H9 (cell line): ENCODE results near the gene ATRN. TPM values are rescaled to one million over a fixed set of nuclear protein-coding genes. Genes with fewer than 3 reads are reported as not detected.
A peak's percentile ranks its signal among the peaks of the same experiment; 100 is the strongest.

Source experiments
- DNase-seq: peaks from one replicate; pipeline ENCODE4 v3.0.0-alpha.2; 2017
- H2AFZ ChIP-seq: one replicate; pipeline ENCODE4 v1.6.1; 2013; ENCODE audit warnings: mild to moderate bottlenecking, low read length, control low read depth, moderate library complexity
- H2AK5ac ChIP-seq: 2 replicates; pipeline ENCODE4 v1.6.1; 2013; ENCODE audit warnings: low read length, control low read depth, mixed read lengths; ENCODE audit not compliant: insufficient read length
- H2BK120ac ChIP-seq: one replicate; pipeline ENCODE4 v1.6.1; 2013; ENCODE audit warnings: low read depth, mild to moderate bottlenecking, low read length, control low read depth, inconsistent platforms; ENCODE audit not compliant: poor library complexity, severe bottlenecking
- H2BK12ac ChIP-seq: 2 replicates; pipeline ENCODE4 v1.6.1; 2013; ENCODE audit warnings: low read length, control low read depth, mixed read lengths, low read depth; ENCODE audit not compliant: insufficient read length
- H2BK15ac ChIP-seq: 2 replicates; pipeline ENCODE4 v1.6.1; 2013; ENCODE audit warnings: low read depth, low read length, control low read depth
- H2BK20ac ChIP-seq: one replicate; pipeline ENCODE4 v1.6.1; 2013; ENCODE audit warnings: low read depth, mild to moderate bottlenecking, low read length, control low read depth, inconsistent platforms; ENCODE audit not compliant: poor library complexity, severe bottlenecking
- H2BK5ac ChIP-seq: 2 replicates; pipeline ENCODE4 v1.6.1; 2013; ENCODE audit warnings: low read length, control low read depth, mixed read lengths; ENCODE audit not compliant: insufficient read length
- H3K14ac ChIP-seq: 2 replicates; pipeline ENCODE4 v1.6.1; 2013; ENCODE audit warnings: low read length, control low read depth; ENCODE audit not compliant: insufficient read depth
- H3K18ac ChIP-seq: 2 replicates; pipeline ENCODE4 v1.6.1; 2013; ENCODE audit warnings: low read depth, mild to moderate bottlenecking, mixed read lengths, low read length, control low read depth; ENCODE audit not compliant: insufficient read length
- H3K23ac ChIP-seq: 2 replicates; pipeline ENCODE4 v1.6.1; 2013; ENCODE audit warnings: low read length, control low read depth, mixed read lengths, low read depth; ENCODE audit not compliant: insufficient read length
- H3K23me2 ChIP-seq: 2 replicates; pipeline ENCODE4 v1.6.1; 2013; ENCODE audit warnings: low read depth, mild to moderate bottlenecking, mixed read lengths, low read length, control low read depth; ENCODE audit not compliant: insufficient read length, poor library complexity, severe bottlenecking
- H3K27ac ChIP-seq: 2 replicates; pipeline ENCODE4 v1.5.1; 2013; ENCODE audit warnings: low read length, control low read depth, mixed read lengths, low read depth; ENCODE audit not compliant: insufficient read length
- H3K27me3 ChIP-seq: 2 replicates; pipeline ENCODE4 v1.6.1; 2013; ENCODE audit warnings: low read length, control low read depth, inconsistent platforms; ENCODE audit not compliant: insufficient read depth
- H3K4ac ChIP-seq: 2 replicates; pipeline ENCODE4 v1.6.1; 2013; ENCODE audit warnings: low read depth, mild to moderate bottlenecking, control low read depth, inconsistent platforms, low read length, moderate library complexity
- H3K4me1 ChIP-seq: 2 replicates; pipeline ENCODE4 v1.6.1; 2013; ENCODE audit warnings: low read length, control low read depth, inconsistent platforms; ENCODE audit not compliant: insufficient read depth
- H3K4me2 ChIP-seq: 2 replicates; pipeline ENCODE4 v1.6.1; 2013; ENCODE audit warnings: low read length, control low read depth, mixed read lengths; ENCODE audit not compliant: insufficient read length, insufficient read depth
- H3K56ac ChIP-seq: 2 replicates; pipeline ENCODE4 v1.6.1; 2013; ENCODE audit warnings: low read depth, mild to moderate bottlenecking, mixed read lengths, low read length, control low read depth; ENCODE audit not compliant: insufficient read length
- H3K79me1 ChIP-seq: 2 replicates; pipeline ENCODE4 v1.6.1; 2013; ENCODE audit warnings: low read depth, mild to moderate bottlenecking, moderate library complexity, low read length, control low read depth, inconsistent platforms; ENCODE audit not compliant: insufficient read depth, poor library complexity, severe bottlenecking
- H3K79me2 ChIP-seq: 2 replicates; pipeline ENCODE4 v1.6.1; 2013; ENCODE audit warnings: low read length, control low read depth, inconsistent platforms; ENCODE audit not compliant: insufficient read depth
- H3K9ac ChIP-seq: 2 replicates; pipeline ENCODE4 v1.6.1; 2013; ENCODE audit warnings: low read length, control low read depth, mixed read lengths; ENCODE audit not compliant: insufficient read length; ENCODE audit errors: extremely low read depth
- H3K9me3 ChIP-seq: one replicate; pipeline ENCODE4 v1.6.1; 2013; ENCODE audit warnings: low read depth, low read length, inconsistent platforms; ENCODE audit not compliant: control insufficient read depth
- H3T11ph ChIP-seq: one replicate; pipeline ENCODE4 v1.6.1; 2013; ENCODE audit warnings: mild to moderate bottlenecking, low read length, control low read depth, inconsistent platforms
- H4K20me1 ChIP-seq: one replicate; pipeline ENCODE4 v1.6.1; 2013; ENCODE audit not compliant: control insufficient read depth, insufficient read length, insufficient read depth
- H4K5ac ChIP-seq: 2 replicates; pipeline ENCODE4 v1.6.1; 2013; ENCODE audit warnings: low read depth, mild to moderate bottlenecking, mixed read lengths, low read length, control low read depth; ENCODE audit not compliant: insufficient read length
- H4K8ac ChIP-seq: replicated peaks from 2 replicates; pipeline ENCODE4 v1.6.1; 2013; ENCODE audit warnings: low read length, control low read depth, mixed read lengths, low read depth; ENCODE audit not compliant: insufficient read length
- H4K91ac ChIP-seq: 2 replicates; pipeline ENCODE4 v1.6.1; 2013; ENCODE audit warnings: low read depth, mild to moderate bottlenecking, moderate library complexity, mixed read lengths, low read length, control low read depth; ENCODE audit not compliant: insufficient read length
- H3K27ac Mint-ChIP-seq, 3 experiments: 2 replicates in 2 of 3; 3 replicates in 1 of 3; pipeline ENCODE4 v1.8.0; 2020 to 2021; ENCODE audit warnings: mixed read lengths in 3 of 3, mild to moderate bottlenecking in 1 of 3, moderate library complexity in 1 of 3
- H3K27me3 Mint-ChIP-seq: 2 replicates; pipeline ENCODE4 v1.8.0; 2021; ENCODE audit warnings: low read depth, mild to moderate bottlenecking, moderate library complexity, mixed read lengths
- H3K36me3 Mint-ChIP-seq, 3 experiments: 2 replicates in 2 of 3; 3 replicates in 1 of 3; pipeline ENCODE4 v1.8.0; 2020 to 2021; ENCODE audit warnings: low read depth in 3 of 3, mixed read lengths in 3 of 3; ENCODE audit not compliant: insufficient read depth in 1 of 3
- H3K4me1 Mint-ChIP-seq, 2 experiments: 2 replicates each; pipeline ENCODE4 v1.8.0; 2020; ENCODE audit warnings: mixed read lengths in 2 of 2
- H3K4me3 Mint-ChIP-seq, 2 experiments: 2 replicates in 1 of 2; 3 replicates in 1 of 2; pipeline ENCODE4 v1.8.0; 2020 to 2021; ENCODE audit warnings: mild to moderate bottlenecking in 2 of 2, mixed read lengths in 2 of 2, moderate library complexity in 1 of 2
- H3K9me3 Mint-ChIP-seq, 2 experiments: 2 replicates in 1 of 2; 3 replicates in 1 of 2; pipeline ENCODE4 v1.8.0; 2020; ENCODE audit warnings: mild to moderate bottlenecking in 2 of 2, mixed read lengths in 2 of 2, moderate library complexity in 1 of 2
- WGBS: extraction: QIAGEN DNeasy Blood & Tissue Kit; methylation state at CpG from one replicate; pipeline ENCODE4 v1.1.7; 2013; ENCODE audit warnings: missing lambda C conversion rate, low lambda C conversion rate, mixed read lengths; ENCODE audit not compliant: insufficient read length; ENCODE audit errors: extremely low coverage; 5-methylcytosine and 5-hydroxymethylcytosine counted together
- total RNA-seq: library from RNA; stranded (reverse); gene quantifications from 2 replicates; pipeline ENCODE4 v1.2.1, GENCODE V29; 2021
- TF ChIP-seq, protein P1 (sequence below): fragments of 200-600 bp; sonication (generic); conservative IDR thresholded peaks from 3 replicates; pipeline ENCODE4 v1.8.0; 2021; ENCODE audit warnings: antibody characterized with exemption, mild to moderate bottlenecking

ATRN gene
- total RNA-seq, 1 experiment from 2014 or later, result 23.1 TPM

DNA sequence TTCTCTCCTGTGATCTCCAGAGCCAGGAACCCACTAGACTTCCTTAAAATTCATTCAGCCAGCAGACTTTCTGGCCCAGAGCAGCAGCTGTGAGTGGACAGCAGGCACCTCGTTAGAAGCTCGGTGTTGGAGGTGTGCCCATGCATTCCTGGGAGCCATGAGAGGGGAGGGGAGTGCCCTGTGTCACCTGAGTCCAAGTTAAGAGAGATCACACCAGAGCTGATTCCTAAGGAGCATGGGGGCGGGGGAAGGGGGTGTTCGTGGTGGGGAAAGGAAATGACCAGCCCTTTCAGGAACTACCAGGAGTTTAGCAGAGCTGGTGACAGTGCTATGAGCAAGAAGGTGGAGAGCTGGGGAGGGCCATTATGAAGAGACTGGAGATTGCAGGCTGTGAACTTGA lies 145.4 kb downstream of the ATRN start:
- Histone ChIP-seq H3K27me3 (no peaks in the 10 kb centered on the region), H3T11ph (no peak overlapping the region), H3K14ac (no peak overlapping the region), H3K4ac (no peak overlapping the region), H3K56ac (no peak overlapping the region), H2AFZ (no peak overlapping the region), H3K79me2 (no peaks in the 10 kb centered on the region), H3K4me2 (no peak overlapping the region), H2BK5ac (no peak overlapping the region), H3K23ac (no peak overlapping the region), H3K79me1 (no peaks in the 10 kb centered on the region), H4K20me1 (no peaks in the 10 kb centered on the region), H4K91ac (no peak overlapping the region), H3K9me3 (no peaks in the 10 kb centered on the region), H3K4me1 (peaks cover 3% of the 10 kb centered on the region), H2BK20ac (no peak overlapping the region), H3K9ac (no peak overlapping the region), H3K18ac (no peak overlapping the region), H3K23me2 (no peaks in the 10 kb centered on the region), H2BK120ac (no peak overlapping the region), H4K5ac (no peak overlapping the region), H2BK12ac (no peak overlapping the region), H4K8ac (no peak overlapping the region), H2BK15ac (no peak overlapping the region), H2AK5ac (no peak overlapping the region), H3K27ac (no peak overlapping the region)
- no CpG with 5 or more reads among the region's 4 CpGs for WGBS
- Mint-ChIP-seq H3K27ac (peak overlapping the region in 2 of 3 experiments; percentile 67 to 79; a peak in 3 of 7 replicates), H3K4me1 (peaks cover 15 to 21% of the 10 kb centered on the region in 2 experiments), H3K9me3 (no peaks in the 10 kb centered on the region), H3K27me3 (no peaks in the 10 kb centered on the region), H3K4me3 (no peak overlapping the region), H3K36me3 (no peaks in the 10 kb centered on the region)
- TF ChIP-seq, protein P1, sequence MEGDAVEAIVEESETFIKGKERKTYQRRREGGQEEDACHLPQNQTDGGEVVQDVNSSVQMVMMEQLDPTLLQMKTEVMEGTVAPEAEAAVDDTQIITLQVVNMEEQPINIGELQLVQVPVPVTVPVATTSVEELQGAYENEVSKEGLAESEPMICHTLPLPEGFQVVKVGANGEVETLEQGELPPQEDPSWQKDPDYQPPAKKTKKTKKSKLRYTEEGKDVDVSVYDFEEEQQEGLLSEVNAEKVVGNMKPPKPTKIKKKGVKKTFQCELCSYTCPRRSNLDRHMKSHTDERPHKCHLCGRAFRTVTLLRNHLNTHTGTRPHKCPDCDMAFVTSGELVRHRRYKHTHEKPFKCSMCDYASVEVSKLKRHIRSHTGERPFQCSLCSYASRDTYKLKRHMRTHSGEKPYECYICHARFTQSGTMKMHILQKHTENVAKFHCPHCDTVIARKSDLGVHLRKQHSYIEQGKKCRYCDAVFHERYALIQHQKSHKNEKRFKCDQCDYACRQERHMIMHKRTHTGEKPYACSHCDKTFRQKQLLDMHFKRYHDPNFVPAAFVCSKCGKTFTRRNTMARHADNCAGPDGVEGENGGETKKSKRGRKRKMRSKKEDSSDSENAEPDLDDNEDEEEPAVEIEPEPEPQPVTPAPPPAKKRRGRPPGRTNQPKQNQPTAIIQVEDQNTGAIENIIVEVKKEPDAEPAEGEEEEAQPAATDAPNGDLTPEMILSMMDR, result no peak
- peak; percentile 66 for DNase-seq
